HepG2 (cell line): ENCODE results near the gene IL3RA. TPM values are rescaled to one million over a fixed set of nuclear protein-coding genes. Genes with fewer than 3 reads are reported as not detected.

Experiments
- ATAC-seq: fragments of 200-7000 bp; cut with Tn5 transposase; 3 replicates; pipeline ENCODE4 v1.9.1; 2020; ENCODE audit warnings: mild to moderate bottlenecking, moderate library complexity
- BruUV-seq: library from RNA; stranded (reverse); fragments of 400-500 nt; replicated peaks from 2 replicates; lab custom pipeline; 2021; lab: Mats Ljungman, UMichigan
- CTCF ChIA-PET: fragments of 300-600 bp; formaldehyde crosslinking; extraction: SDS; loops from one replicate; lab custom pipeline; 2021; ENCODE audit warnings: low total read pairs, inconsistent platforms, low intra/inter-chr PET ratio; lab: Yijun Ruan, JAX
- POLR2A ChIA-PET: fragments of 350-600 bp; sonication (Branson Sonifier 250); formaldehyde crosslinking; loops from one replicate; lab custom pipeline; 2020; ENCODE audit warnings: antibody characterized with exemption, inconsistent platforms; lab: Yijun Ruan, JAX
- DNase-seq: peaks from one replicate; pipeline ENCODE4 v3.0.0-alpha.2; 2015; ENCODE audit warnings: low spot score
- FAIRE-seq: peaks from 3 replicates; lab custom pipeline; 2011; peaks lifted over from hg19 to GRCh38; lab: Jason Lieb, UNC
- H2AFZ ChIP-seq: one replicate; pipeline ENCODE4 v1.6.1; 2011; ENCODE audit warnings: low read length, inconsistent platforms
- H3K27ac ChIP-seq: fragments of 300-600 bp; 3 replicates; pipeline ENCODE4 v1.8.0; 2011; ENCODE audit warnings: mixed run types, mild to moderate bottlenecking, mixed read lengths, low read length, inconsistent platforms; ENCODE audit not compliant: insufficient read depth; ENCODE audit errors: extremely low read length
- H3K27me3 ChIP-seq, 2 experiments: fragments of 200-600 bp in 1 of 2; 2 replicates in 1 of 2; 3 replicates in 1 of 2; pipeline versions ENCODE4 v1.6.0 to v1.8.0; 2011; ENCODE audit warnings: low read length in 2 of 2, mild to moderate bottlenecking in 2 of 2, moderate library complexity in 2 of 2, inconsistent platforms in 1 of 2; ENCODE audit not compliant: insufficient read depth in 2 of 2, control insufficient read depth in 1 of 2
- H3K36me3 ChIP-seq, 2 experiments: fragments of 200-600 bp in 1 of 2; replicated peaks in 1 of 2; 2 replicates in 1 of 2; 3 replicates in 1 of 2; pipeline versions ENCODE4 v1.5.1 to v1.8.0; 2011; ENCODE audit warnings: low read length in 2 of 2, inconsistent platforms in 1 of 2; ENCODE audit not compliant: insufficient read depth in 2 of 2, control insufficient read depth in 1 of 2
- H3K4me1 ChIP-seq: 2 replicates; pipeline ENCODE4 v1.5.1; 2012; ENCODE audit warnings: low read length, inconsistent platforms; ENCODE audit not compliant: insufficient read depth
- H3K4me2 ChIP-seq: 2 replicates; pipeline ENCODE4 v1.6.0; 2011; ENCODE audit warnings: low read depth, low read length, inconsistent platforms
- H3K4me3 ChIP-seq, 3 experiments: fragments of 200-600 bp in 1 of 3; sonication (generic), shearing (Covaris generic) in 1 of 3; replicated peaks in 1 of 3; 2 replicates each; pipeline ENCODE4 v1.5.1; 2011 to 2016; ENCODE audit warnings: low read length in 3 of 3, inconsistent platforms in 2 of 3, low read depth in 2 of 3, mild to moderate bottlenecking in 2 of 3, control low read depth in 1 of 3, mixed read lengths in 1 of 3; ENCODE audit not compliant: insufficient read depth in 1 of 3
- H3K79me2 ChIP-seq: one replicate; pipeline ENCODE4 v1.6.1; 2011; ENCODE audit warnings: low read length, inconsistent platforms; ENCODE audit not compliant: insufficient read depth
- H3K9ac ChIP-seq: 2 replicates; pipeline ENCODE4 v1.6.0; 2011; ENCODE audit warnings: mild to moderate bottlenecking, low read depth, low read length, inconsistent platforms; ENCODE audit not compliant: insufficient read depth
- H3K9me3 ChIP-seq: 2 replicates; pipeline ENCODE4 v1.5.1; 2012; ENCODE audit warnings: mild to moderate bottlenecking, low read length
- H4K20me1 ChIP-seq: 2 replicates; pipeline ENCODE4 v1.6.0; 2011; ENCODE audit warnings: inconsistent platforms, mild to moderate bottlenecking, low read length, moderate library complexity; ENCODE audit not compliant: insufficient read depth
- AGO2 ChIP-seq: fragments of 200-400 bp; formaldehyde crosslinking; optimal IDR thresholded peaks from 2 replicates; pipeline ENCODE3; 2017; ENCODE audit warnings: mild to moderate bottlenecking, low read depth, low read length, moderate library complexity
- REPIN1 ChIP-seq: sonication (generic); formaldehyde crosslinking; IDR thresholded peaks from 2 replicates; pipeline ENCODE4 v1.8.0; 2022; ENCODE audit warnings: missing genetic modification reagents, low read depth, mild to moderate bottlenecking, borderline replicate concordance
- SRSF9 ChIP-seq: fragments of 200-400 bp; formaldehyde crosslinking; IDR thresholded peaks from 2 replicates; pipeline ENCODE4 v1.6.1; 2018; ENCODE audit warnings: borderline replicate concordance, mild to moderate bottlenecking, low read depth, low read length; ENCODE audit not compliant: insufficient read depth, poor library complexity, severe bottlenecking
- ZNF121 ChIP-seq: sonication (generic); formaldehyde crosslinking; IDR thresholded peaks from 2 replicates; pipeline ENCODE4 v1.5.0; 2020; ENCODE audit warnings: mild to moderate bottlenecking, missing genetic modification reagents
- ZNF350 ChIP-seq: sonication (generic); formaldehyde crosslinking; IDR thresholded peaks from 2 replicates; pipeline ENCODE4 v1.4.0; 2020; ENCODE audit warnings: mild to moderate bottlenecking, low read depth, missing genetic modification reagents, borderline replicate concordance
- ZNF780A ChIP-seq: sonication (generic); formaldehyde crosslinking; IDR thresholded peaks from 2 replicates; pipeline ENCODE4 v1.8.0; 2022; ENCODE audit warnings: mild to moderate bottlenecking, missing genetic modification reagents, moderate library complexity
- WGBS: methylation state at CpG from one replicate; pipeline ENCODE4 v1.1.6; 2017; ENCODE audit warnings: low lambda C conversion rate; 5-methylcytosine and 5-hydroxymethylcytosine counted together
- in situ Hi-C: cut with HindIII; loops from 2 replicates; pipeline ENCODE4 v1.10.0; 2017; ENCODE audit warnings: low pct_unique_long_range_greater_than_20kb; ENCODE audit not compliant: extremely low pct_ligation_motif_present
- intact Hi-C: fragments of 100-400 bp; cut with micrococcal nuclease; formaldehyde crosslinking; loops from one replicate; pipeline ENCODE4 v1.10.0; 2022; ENCODE audit not compliant: unreplicated experiment
- microRNA counts: library from miRNA; unstranded; fragments of <30 nt; microRNA quantifications from one replicate; lab custom pipeline; 2015
- microRNA-seq: library from miRNA; unstranded; fragments of <30 nt; microRNA quantifications from one replicate; pipeline ENCODE4, GENCODE V29; 2020
- polyA plus RNA-seq, 8 experiments: library from polyadenylated mRNA; depleted of rRNA in 3 of 8; stranded (reverse) in 7 of 8; unstranded in 1 of 8; fragments of >200 nt; fragmentation: Illumina TruSeq in 4 of 8; extraction: Trizol in 4 of 8; gene quantifications; 2 replicates each; pipeline versions ENCODE4 v1.2.1 to v1.2.3, GENCODE V29; 2011 to 2016; ENCODE audit warnings: low read depth in 4 of 8, missing spikeins in 1 of 8, mixed read lengths in 1 of 8; ENCODE audit not compliant: insufficient read depth in 1 of 8
- small RNA-seq, 3 experiments: library from RNA; depleted of rRNA; stranded (forward); fragments of <200 nt; gene quantifications; one replicate each; pipeline ENCODE3, GENCODE V24; 2012; ENCODE audit warnings: low read depth in 2 of 3, low replicate concordance in 1 of 3; ENCODE audit not compliant: insufficient read length in 3 of 3, insufficient read depth in 2 of 3
- total RNA-seq, 5 experiments: library from RNA; depleted of rRNA; stranded (reverse); fragments of >200 nt; fragmentation: Illumina TruSeq; extraction: Trizol; gene quantifications; 2 replicates each; pipeline ENCODE4 v1.2.3, GENCODE V29; 2016; ENCODE audit warnings: low read depth in 1 of 5

The IL3RA gene
- total and polyA plus RNA-seq, 2 of the 13 experiments (the other 11 are each of a cell fraction or from before 2014, with no cell fraction given), result not detected

- FAIRE-seq, result no peak
- Histone ChIP-seq H3K4me1 (no peaks in the 10 kb centered on the region), H3K9ac (no peak overlapping the region), H4K20me1 (no peaks in the 10 kb centered on the region), H3K36me3 (0 out of 5 replicates have a peak, but pooled peaks cover 0 to 4% of the 10 kb centered on the region in 2 experiments), H3K27ac (no peak overlapping the region), H3K4me3 (no peak overlapping the region), H3K79me2 (no peaks in the 10 kb centered on the region), H3K4me2 (no peak overlapping the region), H3K27me3 (no peaks in the 10 kb centered on the region), H3K9me3 (peaks cover 8% of the 10 kb centered on the region; the same call in 1 of the 2 replicates), H2AFZ (no peak overlapping the region)
- ChIA-PET CTCF (no interaction called here), POLR2A (no interaction called here)
- WGBS, result 96% methylated on average over 29 of the region's 32 CpGs
- ATAC-seq, result no peak
- intact Hi-C loops (no loop called here), in situ Hi-C loops (no loop called here)
- DNase-seq, result no peak
- BruUV-seq, result no TSS peak
- TF ChIP-seq ZNF350 (CRISPR knock-in tag), result no peak
- TF ChIP-seq AGO2, result peak; percentile 71
Observed at GRCh38 chrX:1427756-1428155, 91.2 kb downstream of the IL3RA start.

- CTCF ChIA-PET, result no interaction called here
- H2AFZ ChIP-seq, result no peak overlapping the region
- no peaks in the 10 kb centered on the region for H3K4me1 ChIP-seq
- no peak for FAIRE-seq
- no peaks in the 10 kb centered on the region for H3K79me2 ChIP-seq
- no peaks in the 10 kb centered on the region for H3K9me3 ChIP-seq
- H3K36me3 ChIP-seq, result peaks cover 0 to 3% of the 10 kb centered on the region in 2 experiments; a peak in 2 of 5 replicates
- POLR2A ChIA-PET, result no interaction called here
- no peak for TF ChIP-seq ZNF780A (CRISPR knock-in tag)
- no peak for TF ChIP-seq REPIN1 (CRISPR knock-in tag)
- no peak for TF ChIP-seq SRSF9
- TF ChIP-seq ZNF121, result peak; percentile 37; the same call in 1 of the 2 replicates
- TF ChIP-seq, all 625 proteins: peak for 1
- no peak for ATAC-seq
- Histone ChIP-seq H4K20me1 (no peaks in the 10 kb centered on the region), H3K27ac (no peak overlapping the region), H3K4me3 (no peak overlapping the region), H3K4me2 (no peak overlapping the region), H3K9ac (no peak overlapping the region), H3K27me3 (no peaks in the 10 kb centered on the region)
- DNase-seq, result no peak
- 98% methylated on average over 10 of the region's 10 CpGs for WGBS
- intact Hi-C loops (no loop called here), in situ Hi-C loops (no loop called here)
- no TSS peak for BruUV-seq
Observed at GRCh38 chrX:1430451-1430850, 93.9 kb downstream of the IL3RA start.

MicroRNAs encoded within 50 kb of the gene (microRNA counts, 767-probe panel; counts per million panel counts)
- not detected for microRNA hsa-miR-3690 (lab: Ali Mortazavi, UCI)

Small RNA genes within 50 kb of the gene (microRNA-seq; reads per million reads assigned to microRNA genes)
- not detected for gene MIR3690

Small RNA genes within 50 kb of the gene (small RNA-seq; reads per million reads assigned to genes)
- 0 reads per million in 3 experiments for gene MIR3690
- gene RNA5SP498, result 0 reads per million in 3 experiments

Other genes starting within 250 kb of the IL3RA start
- not detected in 2 replicates for gene CRLF2, start 124.1 kb upstream of the IL3RA start, total RNA-seq (2016; rRNA removed; fragmentation: Illumina TruSeq; extraction: Trizol)
- gene CRLF2, start 124.1 kb upstream of the IL3RA start, polyA plus RNA-seq (2011; rRNA removed), result 0.10 TPM in 1 of 2 replicates, not detected in the other
- not detected in 2 replicates for gene CSF2RA, start 68.0 kb upstream of the IL3RA start, total RNA-seq (2016; rRNA removed; fragmentation: Illumina TruSeq; extraction: Trizol)
- gene CSF2RA, start 68.0 kb upstream of the IL3RA start, polyA plus RNA-seq (2011; rRNA removed), result not detected in 2 replicates
- gene SLC25A6, start 55.3 kb downstream of the IL3RA start, total RNA-seq (2016; rRNA removed; fragmentation: Illumina TruSeq; extraction: Trizol), result 138 and 149 TPM in 2 replicates
- 581 and 646 TPM in 2 replicates for gene SLC25A6, start 55.3 kb downstream of the IL3RA start, polyA plus RNA-seq (2011; rRNA removed)
- 5.6 and 6.3 TPM in 2 replicates for gene ASMTL, start 116.1 kb downstream of the IL3RA start, total RNA-seq (2016; rRNA removed; fragmentation: Illumina TruSeq; extraction: Trizol)
- 16.3 and 16.4 TPM in 2 replicates for gene ASMTL, start 116.1 kb downstream of the IL3RA start, polyA plus RNA-seq (2011; rRNA removed)
- gene P2RY8, start 200.4 kb downstream of the IL3RA start, total RNA-seq (2016; rRNA removed; fragmentation: Illumina TruSeq; extraction: Trizol), result 0.66 and 1.0 TPM in 2 replicates
- 1.3 and 3.1 TPM in 2 replicates for gene P2RY8, start 200.4 kb downstream of the IL3RA start, polyA plus RNA-seq (2011; rRNA removed)